Kidney (tissue), 14 donors: ENCODE data around the gene NEK4. TPM values are rescaled to one million over a fixed set of nuclear protein-coding genes. Genes with fewer than 3 reads are reported as not detected.

Experiments
- DNase-seq, 5 donors: peaks; one replicate each; pipeline ENCODE4 v3.0.0-alpha.2; 2013 to 2020
- FAIRE-seq: peaks from 2 replicates; lab custom pipeline; 2012; peaks lifted over from hg19 to GRCh38; lab: Jason Lieb, UNC
- H3K27ac ChIP-seq, 2 donors: one replicate each; pipeline ENCODE4 v1.7.0; 2013; ENCODE audit warnings: low read depth in 2 of 2, low read length in 2 of 2, inconsistent platforms in 1 of 2
- H3K27me3 ChIP-seq: one replicate; pipeline ENCODE4 v1.7.1; 2013; ENCODE audit warnings: low read length, inconsistent platforms; ENCODE audit not compliant: control insufficient read depth, insufficient read depth
- H3K36me3 ChIP-seq, 3 donors: one replicate each; pipeline versions ENCODE4 v1.7.0 to v1.7.1; 2013; ENCODE audit warnings: low read length in 3 of 3, control low read depth in 1 of 3, inconsistent platforms in 1 of 3; ENCODE audit not compliant: insufficient read depth in 3 of 3, control insufficient read depth in 2 of 3
- H3K4me1 ChIP-seq, 3 donors: one replicate each; pipeline versions ENCODE4 v1.7.0 to v1.7.1; 2013; ENCODE audit warnings: low read length in 3 of 3, inconsistent platforms in 1 of 3, low read depth in 1 of 3; ENCODE audit not compliant: control insufficient read depth in 2 of 3, insufficient read depth in 2 of 3
- H3K4me3 ChIP-seq, 3 donors: one replicate each; pipeline versions ENCODE4 v1.7.0 to v1.8.1; 2013; ENCODE audit warnings: low read length in 3 of 3, control low read depth in 1 of 3, inconsistent platforms in 1 of 3
- H3K9ac ChIP-seq, 3 donors: one replicate each; pipeline versions ENCODE4 v1.7.0 to v1.7.1; 2013; ENCODE audit warnings: low read length in 3 of 3, control low read depth in 1 of 3, inconsistent platforms in 1 of 3
- H3K9me3 ChIP-seq, 3 donors: one replicate each; pipeline versions ENCODE4 v1.7.0 to v1.7.1; 2013; ENCODE audit warnings: low read length in 3 of 3, control low read depth in 1 of 3, inconsistent platforms in 1 of 3; ENCODE audit not compliant: control insufficient read depth in 2 of 3, insufficient read depth in 1 of 3
- intact Hi-C: fragments of 100-400 bp; cut with DNase I; formaldehyde crosslinking; loops from one replicate; pipeline ENCODE4 v1.11.1; 2022
- polyA plus RNA-seq: library from polyadenylated mRNA; stranded (reverse); fragments of 350-450 nt; fragmentation: Illumina TruSeq; extraction: RNeasy Lipid Tissue Mini Kit (QIAGEN cat#74804); gene quantifications from one replicate; pipeline ENCODE4 v1.2.3, GENCODE V29; 2014; ENCODE audit warnings: low read depth, low replicate concordance; ENCODE audit not compliant: insufficient read depth
- total RNA-seq: library from RNA; stranded (reverse); fragmentation: NEBNext Ultra II Directional; extraction: Animal tissue kit (Norgen Biotek cat#: 25700); gene quantifications from one replicate; pipeline ENCODE4 v1.2.1, GENCODE V29; 2021
- TF ChIP-seq, protein P1 (sequence below): IDR thresholded peaks from 3 replicates; pipeline ENCODE4 v1.5.1; 2012; ENCODE audit warnings: mild to moderate bottlenecking, moderate library complexity, borderline replicate concordance; ENCODE audit not compliant: insufficient read depth; ENCODE audit errors: extremely low read depth
- donor health status: control.
- donor health status: control.
- donor health status: control.
- donor health status: control.
- donor health status: control.
- donor health status: DM: yes; HTN: yes; CAD: no.
- donor health status: Normal renal cell carcinoma (clear cell type).

The NEK4 gene
- total and polyA plus RNA-seq, 2 donors from 2014 or later, result 5.5 to 27.9 TPM

DNA sequence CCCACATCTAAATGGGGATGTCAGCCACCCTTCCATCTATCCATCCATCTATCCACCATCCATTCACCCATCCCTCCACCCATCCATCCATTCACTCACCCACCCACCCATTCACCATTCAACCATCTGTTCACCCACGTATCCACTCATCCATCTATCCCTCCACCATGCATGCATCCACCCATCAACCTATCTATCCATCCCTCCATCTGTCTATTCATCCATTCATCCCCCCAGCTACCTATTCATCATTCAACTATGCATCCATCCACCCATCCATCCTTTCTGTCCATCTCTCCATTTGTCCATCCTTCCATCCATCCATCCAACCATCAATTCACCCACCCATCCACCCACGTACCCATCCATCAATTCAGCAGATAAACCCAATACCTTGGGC is 38.4 kb upstream of the NEK4 start:
- intact Hi-C loops, result no loop called here
- no peak overlapping the region for H3K4me3 ChIP-seq

DNA sequence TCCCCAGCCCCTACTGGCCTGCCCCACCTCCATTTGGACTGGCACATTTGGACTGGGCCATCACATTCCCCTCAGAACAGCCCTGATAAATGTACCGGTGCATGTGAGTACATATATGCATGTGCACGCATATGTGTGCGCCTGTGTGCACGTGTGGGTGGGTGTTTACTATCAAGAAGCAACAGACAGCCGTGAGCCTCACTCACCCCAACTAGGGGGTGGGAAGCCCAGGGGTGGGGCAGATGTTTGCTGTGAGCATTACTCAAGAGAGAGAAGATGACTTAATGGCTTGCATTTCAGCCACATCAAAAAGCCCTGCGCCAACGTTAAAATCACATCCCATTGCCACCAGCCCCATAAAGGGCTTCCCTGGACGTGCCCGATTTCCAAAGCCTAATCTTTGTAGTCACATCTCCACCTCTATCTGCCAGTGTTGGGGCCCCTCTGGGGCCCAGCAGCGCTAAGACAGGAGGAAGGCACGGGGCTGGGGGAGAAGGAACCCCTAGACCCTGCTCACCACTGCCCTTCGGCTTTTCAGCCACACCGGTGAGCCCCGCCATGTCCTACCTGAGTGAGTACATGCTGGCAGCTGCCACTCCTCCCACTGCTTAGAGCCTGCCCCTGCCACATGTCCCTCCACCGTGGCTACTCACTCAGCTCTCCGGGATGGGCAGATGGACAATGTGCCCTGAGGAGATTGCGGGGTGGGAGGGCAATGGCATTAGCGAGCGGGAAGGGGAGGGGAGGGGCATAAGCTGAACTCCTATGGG is 34.7 kb upstream of the NEK4 start:
- TF ChIP-seq, protein P1, sequence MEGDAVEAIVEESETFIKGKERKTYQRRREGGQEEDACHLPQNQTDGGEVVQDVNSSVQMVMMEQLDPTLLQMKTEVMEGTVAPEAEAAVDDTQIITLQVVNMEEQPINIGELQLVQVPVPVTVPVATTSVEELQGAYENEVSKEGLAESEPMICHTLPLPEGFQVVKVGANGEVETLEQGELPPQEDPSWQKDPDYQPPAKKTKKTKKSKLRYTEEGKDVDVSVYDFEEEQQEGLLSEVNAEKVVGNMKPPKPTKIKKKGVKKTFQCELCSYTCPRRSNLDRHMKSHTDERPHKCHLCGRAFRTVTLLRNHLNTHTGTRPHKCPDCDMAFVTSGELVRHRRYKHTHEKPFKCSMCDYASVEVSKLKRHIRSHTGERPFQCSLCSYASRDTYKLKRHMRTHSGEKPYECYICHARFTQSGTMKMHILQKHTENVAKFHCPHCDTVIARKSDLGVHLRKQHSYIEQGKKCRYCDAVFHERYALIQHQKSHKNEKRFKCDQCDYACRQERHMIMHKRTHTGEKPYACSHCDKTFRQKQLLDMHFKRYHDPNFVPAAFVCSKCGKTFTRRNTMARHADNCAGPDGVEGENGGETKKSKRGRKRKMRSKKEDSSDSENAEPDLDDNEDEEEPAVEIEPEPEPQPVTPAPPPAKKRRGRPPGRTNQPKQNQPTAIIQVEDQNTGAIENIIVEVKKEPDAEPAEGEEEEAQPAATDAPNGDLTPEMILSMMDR, result no peak
- H3K4me1 ChIP-seq, result no peaks in the 10 kb centered on the region
- intact Hi-C loops, result no loop called here
- DNase-seq, result no peak
- H3K36me3 ChIP-seq, result no peaks in the 10 kb centered on the region
- no peaks in the 10 kb centered on the region for H3K27me3 ChIP-seq
- H3K27ac ChIP-seq, result no peak overlapping the region
- no peak overlapping the region for H3K4me3 ChIP-seq
- H3K9me3 ChIP-seq, result no peaks in the 10 kb centered on the region
- H3K9ac ChIP-seq, result no peak overlapping the region
- no peak for FAIRE-seq

More for the DNA sequence above, 38.4 kb upstream of the NEK4 start:
- Histone ChIP-seq H3K4me1 (no peaks in the 10 kb centered on the region), H3K36me3 (no peaks in the 10 kb centered on the region), H3K27ac (no peak overlapping the region), H3K9me3 (no peaks in the 10 kb centered on the region), H3K9ac (no peak overlapping the region), H3K27me3 (no peaks in the 10 kb centered on the region)
- TF ChIP-seq, protein P1, result no peak
- DNase-seq (no peak), FAIRE-seq (no peak)

DNA sequence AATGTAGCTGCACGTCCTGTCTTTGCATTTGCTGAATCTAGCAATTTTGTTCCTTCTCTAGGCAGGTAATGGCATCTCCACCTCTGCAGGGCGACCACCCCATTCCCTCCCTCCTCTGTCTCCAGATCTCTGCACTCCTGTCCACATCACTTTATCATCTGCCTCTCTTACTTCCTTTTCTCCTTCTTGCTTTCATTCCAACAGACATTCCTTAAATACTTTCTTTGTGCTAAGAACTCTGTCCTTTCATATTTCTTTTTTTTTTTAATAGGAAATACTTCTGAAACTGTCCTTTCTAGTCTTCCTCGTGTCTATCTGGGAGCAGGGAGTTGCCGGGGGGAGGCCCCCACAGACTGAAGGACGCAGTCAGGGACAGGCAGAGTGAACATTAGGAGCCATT is 31.1 kb upstream of the NEK4 start:
- Histone ChIP-seq H3K36me3 (no peaks in the 10 kb centered on the region), H3K27me3 (no peaks in the 10 kb centered on the region), H3K9ac (no peak overlapping the region), H3K4me3 (no peak overlapping the region), H3K9me3 (no peaks in the 10 kb centered on the region), H3K4me1 (no peaks in the 10 kb centered on the region), H3K27ac (no peak overlapping the region)
- no peak for FAIRE-seq
- TF ChIP-seq, protein P1, result no peak
- intact Hi-C loops, result no loop called here
- DNase-seq, result no peak
